HG03558 (cell line): ENCODE results near the gene AP3D1.

Source experiments
- ATAC-seq: cut with Tn5 transposase; IDR thresholded peaks from one replicate; pipeline ENCODE4 v1.9.1; 2021; ENCODE audit warnings: moderate number of reproducible peaks; ENCODE audit not compliant: unreplicated experiment; ENCODE audit errors: extremely low read depth

AP3D1 gene

DNA sequence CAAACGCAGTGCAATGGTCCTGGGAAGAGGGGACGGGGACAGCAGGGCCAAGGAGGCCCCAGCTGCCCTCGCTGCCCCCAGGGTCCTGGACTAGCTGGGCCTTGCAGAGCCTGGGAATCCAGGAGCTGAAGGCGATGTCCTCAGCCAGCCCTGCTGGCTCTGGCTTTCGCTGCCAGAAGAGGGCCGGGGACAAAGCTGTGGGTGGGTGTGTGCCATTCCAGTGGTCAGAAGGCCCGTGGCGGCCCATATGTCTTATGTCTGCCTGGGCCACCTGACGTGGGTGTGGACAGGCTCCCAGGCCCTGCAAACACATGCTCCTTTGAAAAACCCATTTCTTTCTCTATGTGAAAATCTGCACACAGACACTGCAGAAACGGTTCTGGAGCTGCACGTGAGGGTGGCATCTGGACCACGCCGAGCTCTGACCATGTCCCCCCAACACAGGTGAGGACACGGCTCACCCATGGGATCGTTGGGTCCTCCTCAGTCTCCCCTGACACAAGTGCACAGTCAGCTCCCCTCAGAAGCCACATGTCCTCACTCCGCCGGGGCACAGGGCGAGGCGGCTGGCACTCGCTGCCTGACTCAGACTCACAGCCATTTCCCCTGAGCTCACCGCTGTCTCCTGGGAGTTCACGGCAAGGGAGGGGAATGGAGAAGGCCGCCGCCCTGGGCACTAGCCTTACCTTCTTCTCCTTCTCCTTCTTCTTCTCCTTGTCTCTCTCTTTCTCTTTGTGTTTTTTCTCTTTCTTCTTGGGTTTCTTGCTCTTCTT lies 37.7 kb downstream of the AP3D1 start:
- ATAC-seq: no peak

DNA sequence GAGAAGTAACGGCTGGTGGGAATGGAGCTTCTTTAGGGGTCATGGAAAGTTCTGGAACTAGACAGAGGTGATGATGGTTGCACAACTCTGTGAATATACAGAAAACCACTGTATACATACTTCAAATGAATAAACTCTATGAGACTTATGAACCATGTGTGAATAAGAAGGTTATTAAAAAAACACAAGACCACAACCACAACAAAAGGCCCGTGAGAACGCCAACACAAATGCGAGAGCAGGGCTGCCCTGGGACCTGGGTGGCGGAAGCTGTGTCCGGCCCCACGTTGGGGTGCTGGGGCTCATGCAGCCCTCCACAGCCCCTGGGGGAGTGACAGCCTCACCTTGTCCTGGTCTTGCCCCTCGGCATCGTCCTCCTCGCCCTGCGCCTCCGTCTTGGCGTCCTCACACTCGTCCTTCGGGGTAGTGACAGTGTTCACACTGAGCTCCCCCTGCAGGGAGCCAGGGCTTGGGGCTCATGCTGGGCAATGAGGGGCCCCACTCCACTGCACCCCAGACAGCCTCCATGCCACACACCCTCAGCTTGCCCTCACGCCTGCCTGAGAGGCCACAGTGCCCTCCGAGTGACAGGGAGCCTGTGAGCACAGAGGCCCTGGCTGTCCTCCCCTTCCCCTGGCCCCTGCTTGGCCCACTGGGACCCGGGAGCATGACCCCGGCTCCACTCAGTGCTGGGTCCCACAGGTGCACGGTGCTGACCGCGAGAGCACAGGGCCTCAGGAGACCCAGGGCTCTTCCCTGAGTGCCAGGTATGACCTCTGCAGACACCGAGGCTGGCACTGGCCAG lies 38.6 kb downstream of the AP3D1 start:
- ATAC-seq: no peak

DNA sequence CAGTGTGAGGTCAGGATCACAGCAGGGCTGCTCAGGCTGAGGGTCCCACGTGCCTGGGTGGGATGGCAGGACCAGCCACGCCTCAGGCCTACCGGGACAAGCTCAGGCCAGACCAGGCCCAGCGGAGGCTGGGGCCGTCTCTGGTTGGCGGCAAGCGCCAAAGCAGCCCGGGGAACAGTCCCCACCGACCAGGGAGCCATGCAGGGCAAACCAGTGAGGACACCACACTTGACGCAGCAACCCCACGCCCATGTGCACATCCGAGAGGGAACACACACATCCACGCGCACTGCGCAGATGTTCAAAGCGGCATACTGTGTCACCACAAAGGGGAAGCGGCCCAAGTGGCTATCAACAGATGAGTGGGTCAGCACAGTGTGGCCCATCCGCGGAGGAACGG lies 39.5 kb downstream of the AP3D1 start:
- ATAC-seq: no peak

DNA sequence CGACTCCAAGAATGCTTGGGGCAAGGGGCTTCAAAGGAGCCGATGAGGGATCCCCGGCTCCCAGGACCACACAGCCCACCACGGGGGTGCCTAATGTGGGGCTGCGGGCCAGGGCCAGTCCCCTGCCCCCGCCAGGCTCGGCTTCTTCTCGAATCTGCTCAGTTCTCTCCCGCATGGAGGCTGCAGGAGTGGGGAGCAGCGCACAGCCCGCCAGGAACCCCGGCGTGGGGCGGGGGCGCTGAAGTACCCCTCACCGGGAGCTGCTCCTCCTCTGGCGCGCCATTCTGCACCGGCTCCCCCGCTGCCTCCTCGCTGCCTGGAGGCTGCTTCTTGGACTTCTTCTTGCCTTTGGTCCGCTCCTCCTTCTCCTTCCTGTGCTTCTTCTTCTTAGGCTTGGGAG lies 39.9 kb downstream of the AP3D1 start:
- ATAC-seq: no peak

DNA sequence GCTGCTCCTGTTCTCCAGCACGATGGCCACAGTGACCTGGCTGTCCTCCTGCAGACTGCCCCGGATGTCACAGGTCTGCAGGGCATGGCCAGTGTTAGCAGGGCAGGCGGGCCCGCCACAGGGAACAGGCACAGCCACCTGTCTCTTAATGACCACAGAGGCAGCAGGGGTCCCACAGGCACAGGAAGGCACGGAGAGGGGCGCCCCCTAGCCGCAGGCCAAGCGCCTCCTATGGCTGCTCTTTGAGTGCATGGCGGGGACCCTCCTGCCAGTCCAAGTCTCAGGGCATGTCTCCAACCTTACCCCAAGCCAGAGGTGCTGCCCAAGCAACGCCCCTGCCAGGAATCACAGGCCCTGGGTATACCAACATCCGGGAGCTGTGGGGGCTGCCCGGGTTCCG lies 40.5 kb downstream of the AP3D1 start:
- no peak for ATAC-seq

DNA sequence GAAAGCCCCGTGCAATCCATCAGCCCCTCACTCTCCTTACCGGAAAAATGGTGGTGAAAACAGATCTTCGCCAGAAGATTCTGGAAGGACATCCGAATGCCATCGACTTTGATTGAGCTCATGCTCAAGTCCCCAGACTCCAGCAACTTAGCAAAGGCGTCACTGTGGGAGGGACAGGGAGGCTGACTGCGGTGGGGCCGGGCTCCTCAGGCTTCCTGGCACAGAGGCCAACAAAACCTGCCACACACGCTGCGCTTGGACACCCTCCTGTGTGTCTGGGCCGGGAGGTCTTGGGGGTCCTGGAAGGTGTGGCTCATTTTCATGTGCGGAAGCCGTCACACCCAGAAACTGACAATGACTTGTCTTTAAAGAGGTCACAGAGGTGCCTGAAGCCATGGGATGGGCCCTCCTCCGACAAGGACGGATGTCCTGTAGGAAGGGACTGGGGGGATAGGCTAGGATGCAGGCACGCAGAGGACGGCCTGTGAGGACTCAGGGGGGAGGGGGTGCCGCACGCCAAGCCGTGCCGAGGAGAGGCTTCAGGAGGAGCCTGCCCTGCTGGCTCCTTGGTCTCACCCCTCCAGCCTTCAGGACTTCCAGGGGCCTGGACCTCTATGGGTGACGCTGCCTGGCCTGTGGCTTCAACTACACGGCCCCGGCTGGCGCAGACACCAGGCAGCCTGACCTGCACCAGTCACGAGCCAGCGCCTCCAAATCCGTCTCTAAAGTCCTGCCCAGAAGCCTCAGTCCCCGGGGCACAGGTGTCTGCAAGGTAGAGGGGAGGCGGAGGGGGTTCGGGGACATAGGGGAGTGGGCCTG lies 42.1 kb downstream of the AP3D1 start:
- ATAC-seq: no peak

DNA sequence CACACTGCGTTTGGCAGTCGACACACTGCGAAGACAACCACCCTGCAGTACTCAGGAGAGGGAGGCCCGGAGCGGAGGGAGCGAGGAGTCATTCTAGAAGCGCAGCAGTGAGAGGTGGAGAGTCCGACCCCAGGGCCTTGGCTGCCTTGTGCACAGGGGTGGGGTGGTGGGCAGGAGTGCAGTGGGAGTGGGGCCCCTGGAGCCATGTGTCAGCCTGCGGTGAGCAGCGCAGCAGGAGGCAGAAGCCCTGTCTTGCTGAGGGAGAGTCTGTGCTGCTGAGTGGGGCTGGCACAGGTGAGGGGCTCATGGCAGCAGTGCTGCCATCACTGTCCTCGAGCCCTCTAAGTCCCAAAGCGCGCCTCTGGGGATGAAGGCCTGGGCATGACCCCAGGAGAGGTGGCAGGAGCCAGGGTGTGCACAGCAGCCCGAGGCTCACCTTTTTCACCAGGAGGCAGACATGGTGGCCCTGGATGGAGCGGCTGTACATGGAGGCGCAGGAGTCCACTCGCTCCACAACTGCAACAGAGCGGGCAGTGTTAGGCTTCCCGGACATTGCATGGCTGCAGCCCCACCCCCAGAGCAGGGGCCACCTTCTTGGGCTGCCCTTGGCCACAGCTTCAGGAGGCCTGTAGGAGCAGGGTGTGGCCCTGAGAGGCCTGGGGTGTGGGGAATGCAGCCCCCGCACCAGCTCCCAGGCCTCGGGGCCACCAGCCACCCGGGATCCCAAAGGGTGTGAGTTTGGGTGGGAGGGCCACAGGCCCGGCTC lies 42.9 kb downstream of the AP3D1 start:
- no peak for ATAC-seq

DNA sequence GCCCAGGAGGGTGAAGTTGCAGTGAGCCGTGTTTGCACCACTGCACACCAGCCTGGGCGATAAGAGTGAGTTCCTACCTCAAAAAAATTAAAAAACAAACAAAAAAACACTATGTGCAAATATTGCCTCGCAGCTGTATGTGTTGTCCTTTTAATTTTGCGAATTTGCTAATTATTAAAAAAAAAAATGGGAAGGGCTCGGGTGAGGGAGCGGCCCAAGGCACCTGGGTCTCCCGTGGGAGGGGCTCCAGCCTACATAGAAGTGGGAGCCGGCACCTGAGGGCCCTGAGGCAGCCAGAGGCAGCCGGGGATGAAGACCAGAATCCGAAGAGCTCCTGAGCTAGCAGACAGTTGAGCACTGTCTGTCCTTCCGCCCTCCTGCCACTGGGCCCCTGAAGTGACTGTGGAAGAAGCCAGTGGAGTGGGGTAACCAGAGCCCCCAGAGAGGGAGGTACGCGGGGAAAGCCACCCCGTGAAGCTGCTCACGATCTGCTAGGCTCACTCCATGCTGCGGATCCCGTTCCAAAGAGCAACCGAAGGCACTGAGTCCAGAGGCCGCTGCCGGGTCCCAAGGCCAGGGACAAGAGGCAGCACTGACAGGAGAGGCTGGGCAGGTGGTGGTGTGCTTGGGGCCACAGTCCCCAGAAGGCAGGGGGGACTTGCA lies 48.2 kb downstream of the AP3D1 start:
- ATAC-seq: no peak

DNA sequence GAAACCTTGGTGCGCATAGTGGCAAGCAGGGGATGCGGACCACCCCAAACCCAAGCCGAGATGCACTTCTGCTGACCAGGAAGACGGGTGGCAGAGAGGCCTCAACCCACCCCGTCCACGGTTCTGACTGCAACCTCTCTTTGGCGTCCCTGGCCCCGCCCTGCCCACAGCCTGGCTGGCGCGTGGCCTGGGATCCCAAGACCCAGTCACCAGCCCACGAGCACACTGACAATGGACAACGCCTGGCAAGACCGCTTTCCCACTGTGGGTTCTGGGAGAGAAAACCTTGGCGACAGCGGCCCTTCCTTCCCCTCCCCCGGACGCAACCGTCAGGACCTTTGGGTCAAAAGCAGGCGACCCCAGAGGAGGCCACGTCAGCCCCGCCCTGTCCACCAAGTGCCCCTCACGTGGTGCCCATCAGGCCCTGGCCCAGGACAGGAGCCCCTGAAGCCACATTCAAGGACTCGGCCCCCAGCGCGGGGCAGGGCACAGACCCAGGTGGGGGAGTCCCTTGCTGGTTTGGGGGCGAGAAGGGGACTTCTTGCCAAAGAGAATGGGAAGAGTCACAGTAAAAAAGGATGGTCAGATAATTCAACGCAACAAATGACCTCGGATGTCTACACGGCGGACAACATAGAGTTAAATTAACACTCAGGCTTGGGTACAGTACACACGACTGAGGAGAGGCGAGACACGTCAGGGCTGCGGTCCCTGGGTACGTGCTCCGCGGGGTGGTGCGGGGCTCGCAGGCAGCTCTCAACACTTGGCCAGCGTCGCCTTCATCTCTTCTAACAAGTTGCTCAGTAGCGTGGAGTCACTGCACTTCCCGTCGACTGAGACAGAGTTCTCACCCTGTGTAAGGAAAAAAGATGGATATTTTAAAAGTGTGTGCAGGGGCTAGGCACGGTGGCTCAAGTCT lies 49.7 kb downstream of the AP3D1 start:
- no peak for ATAC-seq

DNA sequence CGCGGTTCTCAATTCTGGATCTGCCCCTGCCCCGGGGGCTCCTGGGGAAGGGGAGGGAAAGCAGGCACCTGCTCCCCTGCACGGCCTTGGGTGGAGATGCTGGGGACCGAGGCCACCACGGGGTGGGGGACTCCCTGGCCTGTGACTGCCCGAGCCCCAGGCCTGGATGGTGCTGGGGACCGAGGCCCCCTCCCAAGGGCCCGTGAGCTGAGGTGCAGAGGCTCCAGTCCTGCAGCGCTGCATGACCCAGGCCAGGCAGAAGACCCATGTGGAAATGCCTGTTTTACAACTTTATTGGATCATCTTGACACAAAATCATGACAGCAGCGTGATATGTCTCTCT lies 50.7 kb downstream of the AP3D1 start:
- no peak for ATAC-seq

DNA sequence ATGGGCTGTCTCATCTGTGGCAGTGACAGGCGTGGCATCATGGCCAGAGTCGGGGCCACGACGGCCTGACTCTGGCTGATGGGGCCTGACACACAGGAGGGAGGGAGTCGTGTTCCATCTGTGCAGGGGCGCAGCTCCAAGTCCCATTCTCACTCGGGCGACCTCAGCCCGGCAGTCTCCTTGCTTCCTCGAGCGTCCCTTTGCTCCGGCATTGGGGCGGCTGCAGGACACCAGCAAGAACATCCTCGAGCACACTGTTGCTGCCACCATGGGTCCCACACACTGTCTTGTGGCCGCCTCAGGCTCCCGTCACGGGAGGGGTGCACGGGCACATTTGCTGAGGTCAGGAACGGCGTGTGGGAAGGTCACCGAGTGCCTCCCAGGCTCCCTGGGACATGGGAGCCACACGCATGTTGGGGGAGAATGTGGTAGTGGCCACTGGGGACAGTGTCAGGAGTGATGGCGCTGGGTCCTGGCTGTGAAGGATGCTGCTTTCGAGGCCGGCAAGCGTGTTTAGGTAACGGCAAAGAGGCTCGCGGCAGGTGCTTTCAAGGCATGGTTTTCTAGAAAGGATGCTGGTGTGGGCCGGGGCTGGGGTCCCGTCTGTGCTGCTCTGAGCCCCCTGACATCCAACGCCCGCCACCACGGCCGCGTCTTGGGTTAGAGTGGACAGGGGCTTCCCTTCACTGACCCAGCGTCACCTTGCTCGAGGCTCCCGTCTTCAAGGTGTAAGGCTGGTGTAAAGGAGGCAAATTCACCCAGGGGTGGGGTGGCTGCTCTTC lies 51.2 kb downstream of the AP3D1 start:
- no peak for ATAC-seq

DNA sequence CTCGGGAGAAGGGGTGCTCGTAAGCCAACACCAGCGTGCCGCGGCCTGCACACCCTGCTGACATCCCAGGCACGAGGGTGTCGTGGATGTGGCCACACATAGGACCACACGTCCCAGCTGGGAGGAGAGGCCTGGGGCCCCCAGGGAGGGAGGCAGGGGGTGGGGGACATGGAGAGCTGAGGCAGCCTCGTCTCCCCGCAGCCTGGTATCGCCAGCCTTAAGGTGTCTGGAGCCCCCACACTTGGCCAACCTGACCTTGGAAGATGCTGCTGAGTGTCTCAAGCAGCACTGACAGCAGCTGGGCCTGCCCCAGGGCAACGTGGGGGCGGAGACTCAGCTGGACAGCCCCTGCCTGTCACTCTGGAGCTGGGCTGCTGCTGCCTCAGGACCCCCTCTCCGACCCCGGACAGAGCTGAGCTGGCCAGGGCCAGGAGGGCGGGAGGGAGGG lies 52.3 kb downstream of the AP3D1 start:
- no peak for ATAC-seq

DNA sequence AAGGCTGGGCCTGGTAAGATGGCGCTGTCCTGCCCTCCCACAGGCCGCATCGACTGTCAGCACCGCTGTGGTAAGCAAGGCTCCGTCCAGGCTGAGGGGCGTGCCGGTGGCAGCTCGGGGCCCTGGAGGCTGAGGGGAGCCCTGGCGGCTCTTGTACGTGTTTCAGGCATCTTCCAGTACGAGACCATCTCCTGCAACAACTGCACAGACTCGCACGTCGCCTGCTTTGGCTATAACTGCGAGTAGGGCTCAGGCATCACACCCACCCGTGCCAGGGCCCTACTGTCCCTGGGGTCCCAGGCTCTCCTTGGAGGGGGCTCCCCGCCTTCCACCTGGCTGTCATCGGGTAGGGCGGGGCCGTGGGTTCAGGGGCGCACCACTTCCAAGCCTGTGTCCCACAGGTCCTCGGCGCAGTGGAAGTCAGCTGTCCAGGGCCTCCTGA lies 53.5 kb downstream of the AP3D1 start:
- ATAC-seq: no peak

DNA sequence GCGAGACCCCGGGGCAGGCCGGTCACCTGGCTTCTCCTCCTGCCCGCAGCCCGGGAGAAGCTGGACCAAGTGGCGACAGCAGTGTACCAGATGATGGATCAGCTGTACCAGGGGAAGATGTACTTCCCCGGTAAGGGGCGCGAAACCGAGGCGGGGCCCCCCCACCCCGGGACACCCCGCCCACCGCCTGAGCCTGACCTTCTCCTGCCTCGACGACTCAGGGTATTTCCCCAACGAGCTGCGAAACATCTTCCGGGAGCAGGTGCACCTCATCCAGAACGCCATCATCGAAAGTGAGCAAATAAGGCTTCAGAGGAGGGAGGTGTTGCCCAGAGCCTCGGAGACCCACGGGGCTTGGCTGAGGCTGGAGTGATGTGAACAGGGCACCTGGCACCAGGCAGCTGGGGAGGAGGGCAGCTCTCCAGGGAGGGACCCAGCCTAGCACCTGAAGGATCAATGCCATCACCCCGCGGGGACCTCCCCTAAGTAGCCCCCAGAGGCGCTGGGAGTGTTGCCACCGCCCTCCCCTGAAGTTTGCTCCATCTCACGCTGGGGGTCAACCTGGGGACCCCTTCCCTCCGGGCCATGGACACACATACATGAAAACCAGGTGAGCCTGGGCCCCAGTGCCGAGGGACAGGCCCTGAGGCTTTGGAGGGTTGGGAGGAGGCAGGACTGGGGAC lies 54.0 kb downstream of the AP3D1 start:
- no peak for ATAC-seq

DNA sequence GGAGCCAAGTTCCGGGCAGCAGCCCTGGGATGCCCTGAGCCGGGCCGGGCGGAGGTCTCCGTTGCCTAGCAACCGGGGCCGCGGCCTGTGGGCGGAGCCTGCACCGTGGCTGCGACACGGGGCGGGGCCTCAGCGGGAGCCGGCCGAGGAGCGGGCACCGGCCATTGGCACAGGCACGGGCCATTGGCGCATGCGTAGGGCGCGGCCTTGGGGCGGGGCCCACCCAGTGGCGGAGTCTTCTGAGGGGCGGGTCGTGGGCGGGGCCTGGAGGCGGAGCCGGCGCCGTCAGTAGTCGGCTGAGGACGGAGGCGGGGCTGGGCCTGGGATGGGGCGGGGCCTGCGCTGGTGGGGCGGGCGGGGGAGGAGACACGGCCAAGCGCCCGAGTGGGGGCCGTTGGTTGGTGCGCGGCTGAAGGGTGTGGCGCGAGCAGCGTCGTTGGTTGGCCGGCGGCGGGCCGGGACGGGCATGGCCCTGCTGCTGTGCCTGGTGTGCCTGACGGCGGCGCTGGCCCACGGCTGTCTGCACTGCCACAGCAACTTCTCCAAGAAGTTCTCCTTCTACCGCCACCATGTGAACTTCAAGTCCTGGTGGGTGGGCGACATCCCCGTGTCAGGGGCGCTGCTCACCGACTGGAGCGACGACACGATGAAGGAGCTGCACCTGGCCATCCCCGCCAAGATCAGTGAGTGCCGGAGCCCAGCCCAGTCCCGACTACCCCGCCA lies 54.7 kb downstream of the AP3D1 start, which contains the start of gene IZUMO4:
IZUMO4 (plus strand) TSS at position 436 of the 723 bp plus-strand sequence; CDS start at position 467, 31 bp downstream.
- ATAC-seq: peak; percentile 48

DNA sequence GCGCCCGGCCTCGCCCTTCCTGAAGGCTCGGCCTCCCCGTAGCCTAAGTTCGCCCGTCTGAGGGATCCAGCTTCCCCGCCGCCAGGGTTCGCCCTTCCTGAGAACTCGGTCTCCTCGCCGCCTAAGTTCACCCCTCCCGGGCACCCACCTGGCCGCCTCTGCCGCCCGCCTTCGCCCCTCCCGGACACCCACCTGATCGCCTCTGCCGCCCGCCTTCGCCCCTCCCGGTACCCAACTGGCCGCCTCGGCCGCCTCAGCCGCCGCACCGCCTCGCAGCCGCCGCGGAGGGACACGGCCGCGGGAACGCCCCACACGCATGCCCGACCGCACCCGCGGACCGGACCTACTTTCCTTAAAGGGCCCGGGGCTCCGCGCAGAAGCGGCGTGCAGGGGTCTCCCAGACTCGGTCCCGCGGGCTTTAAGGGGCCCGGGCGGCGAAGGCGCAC lies 55.3 kb downstream of the AP3D1 start, which contains the start of gene MOB3A:
MOB3A (minus strand) TSS at position 293 of the 446 bp plus-strand sequence. CDS start 17,766 bp downstream, outside the sequence.
- ATAC-seq: peak; percentile 22
